Testis (tissue), 3 donors: Measurements from ENCODE around the gene C9orf78. TPM values are rescaled to one million over a fixed set of nuclear protein-coding genes. Genes with fewer than 3 reads are reported as not detected.

ENCODE experiments used
- DNase-seq: peaks from one replicate; pipeline ENCODE4 v3.0.0-alpha.2; 2019
- H3K27ac ChIP-seq, 2 donors: fragments of 200-600 bp; sonication (generic); one replicate each; pipeline ENCODE4 v1.5.1; 2019
- H3K27me3 ChIP-seq: fragments of 200-600 bp; sonication (generic); one replicate; pipeline ENCODE4 v1.5.1; 2019
- H3K36me3 ChIP-seq: fragments of 200-600 bp; sonication (generic); one replicate; pipeline ENCODE4 v1.5.1; 2017; ENCODE audit warnings: low read depth; ENCODE audit errors: missing control alignments
- H3K4me1 ChIP-seq: fragments of 200-600 bp; sonication (generic); one replicate; pipeline ENCODE4 v1.5.1; 2019
- H3K4me3 ChIP-seq, 2 donors: fragments of 200-600 bp; sonication (generic); one replicate each; pipeline ENCODE4 v1.5.1; 2017 to 2019
- H3K9me3 ChIP-seq: fragments of 200-600 bp; sonication (generic); one replicate; pipeline ENCODE4 v1.5.1; 2017
- CTCF ChIP-seq, 3 experiments: fragments of 450-650 bp in 2 of 3; fragments of 200-600 bp in 1 of 3; sonication (generic) in 1 of 3; IDR thresholded peaks; one replicate each; pipeline ENCODE4 v1.5.1; 2016 to 2019; ENCODE audit warnings: antibody characterized with exemption in 3 of 3, mild to moderate bottlenecking in 2 of 3, moderate library complexity in 1 of 3
- POLR2A ChIP-seq: fragments of 450-650 bp; IDR thresholded peaks from one replicate; pipeline ENCODE4 v1.6.1; 2017; ENCODE audit warnings: antibody characterized with exemption, mild to moderate bottlenecking, moderate library complexity
- WGBS, 2 donors: methylation state at CpG; one replicate each; pipeline ENCODE4 v1.1.5; 2018; 5-methylcytosine and 5-hydroxymethylcytosine counted together
- intact Hi-C: fragments of 100-400 bp; cut with DNase I; formaldehyde crosslinking; loops from one replicate; pipeline ENCODE4 v1.15.1; 2023; ENCODE audit warnings: low total_unique reads
- polyA plus RNA-seq: library from polyadenylated mRNA; stranded (reverse); fragments of 350-450 nt; fragmentation: Illumina TruSeq; extraction: RNeasy Lipid Tissue Mini Kit (QIAGEN cat#74804); gene quantifications from one replicate; pipeline ENCODE4 v1.2.3, GENCODE V29; 2014; ENCODE audit warnings: low read depth, low replicate concordance; ENCODE audit not compliant: insufficient read depth
- total RNA-seq, 2 donors: library from RNA; depleted of rRNA; stranded (reverse); fragments of >200 nt; gene quantifications; one replicate each; pipeline ENCODE4 v1.2.3, GENCODE V29; 2016

The C9orf78 gene
- total and polyA plus RNA-seq, 3 donors from 2014 or later = 56.3 to 86.8 (median 83.2) TPM

GRCh38 chr9:129858167-129858962, 23.3 kb upstream of the C9orf78 start:
- WGBS, 2 donors = 86% methylated on average over 11 of the region's 11 CpGs
- TF ChIP-seq CTCF (IDR thresholded peaks at IDR 0.05) (no peak), POLR2A (no peak)
- Histone ChIP-seq H3K4me1 (no peaks in the 10 kb centered on the region), H3K36me3 (no peaks in the 10 kb centered on the region), H3K27me3 (no peaks in the 10 kb centered on the region), H3K27ac (no peak overlapping the region), H3K9me3 (no peaks in the 10 kb centered on the region), H3K4me3 (no peak overlapping the region)
- no peak for DNase-seq
- intact Hi-C loops = no loop called here

DNA sequence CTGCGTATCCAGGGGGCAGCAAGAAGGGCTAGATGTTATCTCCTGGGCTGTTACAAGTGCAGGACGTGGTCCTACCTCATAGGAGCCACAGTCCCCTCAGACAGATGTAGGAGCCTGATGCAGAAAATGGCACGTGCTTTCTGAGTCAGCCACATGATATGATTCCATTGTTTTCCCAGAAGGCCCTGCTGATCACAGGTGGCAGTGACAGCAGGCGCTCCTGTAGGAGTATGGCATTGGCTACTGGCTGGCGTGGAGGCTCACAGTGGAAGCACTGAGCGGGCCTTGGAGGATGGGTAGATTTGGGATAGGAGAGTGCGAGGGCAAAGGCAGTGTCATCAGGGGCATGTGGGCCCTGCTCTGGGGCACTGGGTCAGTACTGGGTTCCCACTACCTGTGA, 22.1 kb upstream of the C9orf78 start:
- H3K27me3 ChIP-seq = no peaks in the 10 kb centered on the region
- H3K4me1 ChIP-seq = no peaks in the 10 kb centered on the region
- no peak for DNase-seq
- H3K27ac ChIP-seq = no peak overlapping the region
- WGBS, 2 donors = 86 to 97% methylated on average over 3 to 7 of the region's 7 CpGs
- intact Hi-C loops = no loop called here
- H3K4me3 ChIP-seq = no peak overlapping the region
- H3K9me3 ChIP-seq = no peaks in the 10 kb centered on the region
- TF ChIP-seq POLR2A (no peak), CTCF (IDR thresholded peaks at IDR 0.05) (no peak)
- no peaks in the 10 kb centered on the region for H3K36me3 ChIP-seq

- 95 to 97% methylated on average over 4 of the region's 4 CpGs for WGBS, 2 donors
- H3K36me3 ChIP-seq = no peaks in the 10 kb centered on the region
- H3K9me3 ChIP-seq = no peaks in the 10 kb centered on the region
- no peaks in the 10 kb centered on the region for H3K27me3 ChIP-seq
- intact Hi-C loops = no loop called here
- no peak overlapping the region for H3K4me3 ChIP-seq
- no peak for TF ChIP-seq POLR2A
- no peak for TF ChIP-seq CTCF (IDR thresholded peaks at IDR 0.05)
- DNase-seq = no peak
- no peaks in the 10 kb centered on the region for H3K4me1 ChIP-seq
- no peak overlapping the region for H3K27ac ChIP-seq
Observed at GRCh38 chr9:129854588-129855110, 19.6 kb upstream of the C9orf78 start.

- no peaks in the 10 kb centered on the region for H3K36me3 ChIP-seq
- no peak for DNase-seq
- H3K27me3 ChIP-seq = no peaks in the 10 kb centered on the region
- H3K9me3 ChIP-seq = no peaks in the 10 kb centered on the region
- 55 to 63% methylated on average over 3 of the region's 3 CpGs for WGBS, 2 donors
- no peaks in the 10 kb centered on the region for H3K4me1 ChIP-seq
- no peak overlapping the region for H3K27ac ChIP-seq
- intact Hi-C loops = no loop called here
- H3K4me3 ChIP-seq = no peak overlapping the region
- TF ChIP-seq CTCF (IDR thresholded peaks at IDR 0.05) (no peak), POLR2A (no peak)
Observed at GRCh38 chr9:129853614-129854013, 18.5 kb upstream of the C9orf78 start.

- H3K9me3 ChIP-seq = no peaks in the 10 kb centered on the region
- H3K27ac ChIP-seq = no peak overlapping the region
- H3K4me3 ChIP-seq = no peak overlapping the region
- no peak for DNase-seq
- H3K27me3 ChIP-seq = no peaks in the 10 kb centered on the region
- intact Hi-C loops = no loop called here
- TF ChIP-seq CTCF (IDR thresholded peaks at IDR 0.05) = no peak
- TF ChIP-seq POLR2A = no peak
- no peaks in the 10 kb centered on the region for H3K36me3 ChIP-seq
- 74 to 77% methylated on average over 4 to 5 of the region's 5 CpGs for WGBS, 2 donors
- H3K4me1 ChIP-seq = no peaks in the 10 kb centered on the region
Observed at GRCh38 chr9:129852579-129852978, 17.5 kb upstream of the C9orf78 start.
